WTC11 (cell line): ENCODE data around the gene TTC39A. TPM values are rescaled to one million over a fixed set of nuclear protein-coding genes. Genes with fewer than 3 reads are reported as not detected.

Source experiments
- ATAC-seq: fragments of 200-7000 bp; cut with Tn5 transposase; 2 replicates; pipeline ENCODE4 v1.10.0; 2021; ENCODE audit warnings: mild to moderate bottlenecking, moderate library complexity
- CTCF ChIA-PET: fragments of 300-600 bp; sonication (Branson Sonifier 250); formaldehyde crosslinking; loops from one replicate; lab custom pipeline; 2021; ENCODE audit warnings: antibody characterized with exemption; lab: Charles Lee
- POLR2A ChIA-PET: fragments of 350-600 bp; sonication (Branson Sonifier 250); formaldehyde crosslinking; loops from one replicate; lab custom pipeline; 2021; ENCODE audit warnings: antibody characterized with exemption; lab: Charles Lee
- DNase-seq: peaks from one replicate; pipeline ENCODE4 v3.0.0; 2021; ENCODE audit warnings: low spot score
- H3K27ac Mint-ChIP-seq: 2 replicates; pipeline ENCODE4 v1.8.0; 2021; ENCODE audit warnings: mixed read lengths
- H3K27me3 Mint-ChIP-seq: 2 replicates; pipeline ENCODE4 v1.8.0; 2021; ENCODE audit warnings: low read depth, mild to moderate bottlenecking, moderate library complexity, mixed read lengths
- H3K36me3 Mint-ChIP-seq: 2 replicates; pipeline ENCODE4 v1.8.0; 2021; ENCODE audit warnings: mixed read lengths
- H3K4me1 Mint-ChIP-seq: 2 replicates; pipeline ENCODE4 v1.8.0; 2022; ENCODE audit warnings: mixed read lengths
- H3K4me3 Mint-ChIP-seq: 2 replicates; pipeline ENCODE4 v1.8.0; 2021; ENCODE audit warnings: mild to moderate bottlenecking, moderate library complexity, mixed read lengths
- H3K9me3 Mint-ChIP-seq: 2 replicates; pipeline ENCODE4 v1.8.0; 2021; ENCODE audit warnings: mixed read lengths
- ATF6 ChIP-seq: sonication (generic); formaldehyde crosslinking; IDR thresholded peaks from 2 replicates; pipeline ENCODE4 v1.8.1; 2023; ENCODE audit warnings: mild to moderate bottlenecking, missing genetic modification reagents
- CDX4 ChIP-seq: fragments of 250-450 bp; sonication (Bioruptor Pico); IDR thresholded peaks from 2 replicates; pipeline ENCODE4 v1.9.0; 2021; ENCODE audit warnings: moderate library complexity, mild to moderate bottlenecking, inconsistent platforms, borderline replicate concordance
- CREM ChIP-seq: sonication (generic); formaldehyde crosslinking; IDR thresholded peaks from 2 replicates; pipeline ENCODE4 v1.8.1; 2022; ENCODE audit warnings: mild to moderate bottlenecking, missing genetic modification reagents, moderate library complexity
- FOXP1 ChIP-seq: sonication (generic); formaldehyde crosslinking; IDR thresholded peaks from 2 replicates; pipeline ENCODE4 v1.8.0; 2022; ENCODE audit warnings: missing genetic modification reagents, mild to moderate bottlenecking, moderate library complexity, borderline replicate concordance
- GRHL2 ChIP-seq: fragments of 250-450 bp; sonication (Bioruptor Pico); IDR thresholded peaks from 2 replicates; pipeline ENCODE4 v1.8.0; 2022; ENCODE audit warnings: mild to moderate bottlenecking, moderate library complexity; ENCODE audit not compliant: insufficient replicate concordance, severe bottlenecking
- NFATC4 ChIP-seq: fragments of 250-450 bp; sonication (Bioruptor Pico); IDR thresholded peaks from 2 replicates; pipeline ENCODE4 v1.9.0; 2021; ENCODE audit warnings: mild to moderate bottlenecking
- NFE2L1 ChIP-seq: sonication (generic); formaldehyde crosslinking; IDR thresholded peaks from 2 replicates; pipeline ENCODE4 v1.8.1; 2023; ENCODE audit warnings: missing genetic modification reagents
- NR3C1 ChIP-seq: sonication (generic); formaldehyde crosslinking; conservative IDR thresholded peaks from 2 replicates; pipeline ENCODE4 v1.8.1; 2023; ENCODE audit warnings: low read depth, mild to moderate bottlenecking, missing genetic modification reagents
- ZBTB43 ChIP-seq: sonication (generic); formaldehyde crosslinking; IDR thresholded peaks from 2 replicates; pipeline ENCODE4 v1.8.1; 2023; ENCODE audit warnings: mild to moderate bottlenecking, missing genetic modification reagents
- total RNA-seq: library from RNA; stranded (reverse); gene quantifications from 3 replicates; pipeline ENCODE4 v1.2.3, GENCODE V29; 2021
- TF ChIP-seq, protein P1 (sequence below): sonication (generic); formaldehyde crosslinking; IDR thresholded peaks from 2 replicates; pipeline ENCODE4 v1.8.1; 2023; ENCODE audit warnings: mild to moderate bottlenecking, missing genetic modification reagents, borderline replicate concordance
- TF ChIP-seq, protein P2 (sequence below): sonication (generic); formaldehyde crosslinking; IDR thresholded peaks from 2 replicates; pipeline ENCODE4 v1.8.1; 2022; ENCODE audit warnings: missing genetic modification reagents, borderline replicate concordance

The TTC39A gene
- total RNA-seq, 1 experiment from 2014 or later, result 3.4 TPM

DNA sequence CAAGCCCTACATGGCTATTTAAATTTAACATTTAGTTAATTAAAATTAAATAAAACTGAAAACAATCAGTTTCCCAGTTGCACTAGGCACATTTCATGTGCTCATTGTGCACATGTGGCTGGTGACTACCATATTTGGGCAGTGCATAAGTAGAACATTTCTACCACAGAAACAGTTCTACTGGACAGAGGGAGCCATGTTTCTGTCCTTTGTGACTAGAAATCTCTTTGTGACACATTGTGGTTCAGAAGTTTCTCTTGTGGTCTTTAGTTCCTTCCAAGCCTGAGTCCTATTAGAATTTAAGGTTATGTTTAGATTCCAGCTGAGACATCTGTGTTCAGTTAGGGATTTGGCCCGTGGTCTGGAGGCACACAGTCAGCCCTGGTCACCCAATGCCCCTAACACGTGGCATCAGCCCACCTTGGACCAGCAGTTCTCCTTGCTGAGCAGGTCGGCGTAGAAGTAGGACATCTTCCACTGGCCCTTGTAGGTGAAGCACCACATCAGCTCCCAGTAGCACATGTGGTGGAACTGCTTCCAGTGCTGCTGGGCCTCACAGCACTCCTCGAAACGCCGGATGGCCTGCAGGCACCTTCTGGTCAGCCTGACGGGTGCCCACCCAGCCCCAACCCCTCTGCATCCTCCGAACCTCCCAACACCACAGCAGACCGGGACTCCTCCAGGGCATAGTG, 29.1 kb downstream of the TTC39A start (continued):
- TF ChIP-seq NR3C1 (CRISPR knock-in tag) (no peak), ATF6 (CRISPR knock-in tag) (no peak), FOXP1 (CRISPR knock-in tag) (no peak), ZBTB43 (no peak), CDX4 (CRISPR knock-in tag) (no peak), NFE2L1 (CRISPR knock-in tag) (no peak), NFATC4 (CRISPR knock-in tag) (no peak)

- ChIA-PET CTCF (no interaction called here), POLR2A (no interaction called here)
- no peak for ATAC-seq
- H3K4me1 Mint-ChIP-seq, result peaks cover 13% of the 10 kb centered on the region
- H3K27me3 Mint-ChIP-seq, result peaks cover 13% of the 10 kb centered on the region
- H3K27ac Mint-ChIP-seq, result no peak overlapping the region
- TF ChIP-seq CREM (CRISPR knock-in tag) (no peak), GRHL2 (CRISPR knock-in tag) (no peak)
- TF ChIP-seq, protein P1, sequence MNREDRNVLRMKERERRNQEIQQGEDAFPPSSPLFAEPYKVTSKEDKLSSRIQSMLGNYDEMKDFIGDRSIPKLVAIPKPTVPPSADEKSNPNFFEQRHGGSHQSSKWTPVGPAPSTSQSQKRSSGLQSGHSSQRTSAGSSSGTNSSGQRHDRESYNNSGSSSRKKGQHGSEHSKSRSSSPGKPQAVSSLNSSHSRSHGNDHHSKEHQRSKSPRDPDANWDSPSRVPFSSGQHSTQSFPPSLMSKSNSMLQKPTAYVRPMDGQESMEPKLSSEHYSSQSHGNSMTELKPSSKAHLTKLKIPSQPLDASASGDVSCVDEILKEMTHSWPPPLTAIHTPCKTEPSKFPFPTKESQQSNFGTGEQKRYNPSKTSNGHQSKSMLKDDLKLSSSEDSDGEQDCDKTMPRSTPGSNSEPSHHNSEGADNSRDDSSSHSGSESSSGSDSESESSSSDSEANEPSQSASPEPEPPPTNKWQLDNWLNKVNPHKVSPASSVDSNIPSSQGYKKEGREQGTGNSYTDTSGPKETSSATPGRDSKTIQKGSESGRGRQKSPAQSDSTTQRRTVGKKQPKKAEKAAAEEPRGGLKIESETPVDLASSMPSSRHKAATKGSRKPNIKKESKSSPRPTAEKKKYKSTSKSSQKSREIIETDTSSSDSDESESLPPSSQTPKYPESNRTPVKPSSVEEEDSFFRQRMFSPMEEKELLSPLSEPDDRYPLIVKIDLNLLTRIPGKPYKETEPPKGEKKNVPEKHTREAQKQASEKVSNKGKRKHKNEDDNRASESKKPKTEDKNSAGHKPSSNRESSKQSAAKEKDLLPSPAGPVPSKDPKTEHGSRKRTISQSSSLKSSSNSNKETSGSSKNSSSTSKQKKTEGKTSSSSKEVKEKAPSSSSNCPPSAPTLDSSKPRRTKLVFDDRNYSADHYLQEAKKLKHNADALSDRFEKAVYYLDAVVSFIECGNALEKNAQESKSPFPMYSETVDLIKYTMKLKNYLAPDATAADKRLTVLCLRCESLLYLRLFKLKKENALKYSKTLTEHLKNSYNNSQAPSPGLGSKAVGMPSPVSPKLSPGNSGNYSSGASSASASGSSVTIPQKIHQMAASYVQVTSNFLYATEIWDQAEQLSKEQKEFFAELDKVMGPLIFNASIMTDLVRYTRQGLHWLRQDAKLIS (CRISPR knock-in tag), result no peak
- TF ChIP-seq, protein P2, sequence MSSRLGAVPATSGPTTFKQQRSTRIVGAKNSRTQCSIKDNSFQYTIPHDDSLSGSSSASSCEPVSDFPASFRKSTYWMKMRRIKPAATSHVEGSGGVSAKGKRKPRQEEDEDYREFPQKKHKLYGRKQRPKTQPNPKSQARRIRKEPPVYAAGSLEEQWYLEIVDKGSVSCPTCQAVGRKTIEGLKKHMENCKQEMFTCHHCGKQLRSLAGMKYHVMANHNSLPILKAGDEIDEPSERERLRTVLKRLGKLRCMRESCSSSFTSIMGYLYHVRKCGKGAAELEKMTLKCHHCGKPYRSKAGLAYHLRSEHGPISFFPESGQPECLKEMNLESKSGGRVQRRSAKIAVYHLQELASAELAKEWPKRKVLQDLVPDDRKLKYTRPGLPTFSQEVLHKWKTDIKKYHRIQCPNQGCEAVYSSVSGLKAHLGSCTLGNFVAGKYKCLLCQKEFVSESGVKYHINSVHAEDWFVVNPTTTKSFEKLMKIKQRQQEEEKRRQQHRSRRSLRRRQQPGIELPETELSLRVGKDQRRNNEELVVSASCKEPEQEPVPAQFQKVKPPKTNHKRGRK (CRISPR knock-in tag), result no peak
- no peak for DNase-seq
- 0 out of 2 replicates have a peak, but pooled peaks cover 2% of the 10 kb centered on the region for H3K36me3 Mint-ChIP-seq
- no peak overlapping the region for H3K4me3 Mint-ChIP-seq
- H3K9me3 Mint-ChIP-seq, result peaks cover 9% of the 10 kb centered on the region; the same call in 1 of the 2 replicates
Measured at GRCh38 chr1:51299981-51300670, 30.2 kb downstream of the TTC39A start.
